Stomach (tissue), 9 donors: Measurements from ENCODE around the gene UBA1. TPM values are rescaled to one million over a fixed set of nuclear protein-coding genes. Genes with fewer than 3 reads are reported as not detected.

Source experiments
- DNase-seq, 2 donors: peaks; one replicate each; pipeline versions ENCODE4 v3.0.0 to v3.0.0-alpha.2; 2013 to 2019
- H3K27ac ChIP-seq, 5 donors: fragments of 200-600 bp in 4 of 5; sonication (generic) in 4 of 5; one replicate each; pipeline ENCODE4 v1.5.1; 2013 to 2019; ENCODE audit warnings: mild to moderate bottlenecking in 1 of 5, moderate library complexity in 1 of 5
- H3K27me3 ChIP-seq, 3 donors: fragments of 200-600 bp; sonication (generic); one replicate each; pipeline ENCODE4 v1.5.1; 2017 to 2019; ENCODE audit warnings: mixed run types in 1 of 3
- H3K36me3 ChIP-seq, 4 donors: fragments of 200-600 bp; sonication (generic); 1 replicate in 3 of 4; 2 replicates in 1 of 4; pipeline ENCODE4 v1.5.1; 2016 to 2019
- H3K4me1 ChIP-seq, 4 donors: fragments of 200-600 bp; sonication (generic); one replicate each; pipeline ENCODE4 v1.5.1; 2016 to 2019
- H3K4me3 ChIP-seq, 4 donors: fragments of 200-600 bp; sonication (generic) in 3 of 4; one replicate each; pipeline ENCODE4 v1.5.1; 2016 to 2019; ENCODE audit warnings: mild to moderate bottlenecking in 1 of 4
- H3K9me3 ChIP-seq, 4 donors: fragments of 200-600 bp; sonication (generic); one replicate each; pipeline ENCODE4 v1.5.1; 2016 to 2019
- CTCF ChIP-seq, 7 experiments: fragments of 450-650 bp in 4 of 7; fragments of 200-600 bp in 3 of 7; sonication (generic) in 3 of 7; IDR thresholded peaks; one replicate each; pipeline ENCODE4 v1.5.1; 2016 to 2019; ENCODE audit warnings: antibody characterized with exemption in 7 of 7, control low read depth in 2 of 7, mild to moderate bottlenecking in 1 of 7
- EP300 ChIP-seq: sonication (generic); formaldehyde crosslinking; IDR thresholded peaks from one replicate; pipeline ENCODE4 v1.6.1; 2017; ENCODE audit warnings: antibody characterized with exemption
- POLR2A ChIP-seq, 4 donors: fragments of 450-650 bp; IDR thresholded peaks; one replicate each; pipeline ENCODE4 v1.6.1; 2016; ENCODE audit warnings: antibody characterized with exemption in 4 of 4, control low read depth in 2 of 4, mild to moderate bottlenecking in 1 of 4, moderate library complexity in 1 of 4
- POLR2AphosphoS5 ChIP-seq, 3 donors: sonication (generic); formaldehyde crosslinking; IDR thresholded peaks; one replicate each; pipeline ENCODE4 v1.6.1; 2016; ENCODE audit warnings: antibody characterized with exemption in 3 of 3
- WGBS, 5 donors: extraction: QIAGEN DNeasy Blood & Tissue Kit in 3 of 5; methylation state at CpG; one replicate each; pipeline versions ENCODE4 v1.1.5 to v1.1.7; 2013 to 2018; 5-methylcytosine and 5-hydroxymethylcytosine counted together
- intact Hi-C: fragments of 100-400 bp; cut with DNase I; formaldehyde crosslinking; loops from one replicate; pipeline ENCODE4 v1.15.1; 2023; ENCODE audit warnings: low total_unique reads
- polyA plus RNA-seq, 3 donors: library from polyadenylated mRNA; stranded (reverse); fragments of 200-250 nt; gene quantifications; one replicate each; pipeline ENCODE4 v1.2.3, GENCODE V29; 2013
- total RNA-seq, 5 donors: library from RNA; depleted of rRNA; stranded (reverse); fragments of >200 nt; gene quantifications; one replicate each; pipeline versions ENCODE4 v1.1.0 to v1.2.3, GENCODE V29; 2014 to 2016
- donor health status: healthy with polysubstance abuse.
- donor health status: Bipolar disorder and iron deficiency.
- donor health status: healthy.

The UBA1 gene
- total and polyA plus RNA-seq, 8 donors = 59.3 to 278 (median 86.9) TPM

GRCh38 chrX:47241201-47242011 is 47.8 kb downstream of the UBA1 start:
- Histone ChIP-seq H3K27me3 (peaks cover 0 to 13% (median 0%) of the 10 kb centered on the region in 3 donors), H3K9me3 (no peaks in the 10 kb centered on the region), H3K36me3 (peaks cover 19 to 71% (median 66%) of the 10 kb centered on the region in 4 donors), H3K4me1 (no peaks in the 10 kb centered on the region), H3K27ac (no peak overlapping the region), H3K4me3 (no peak overlapping the region)
- no peak for DNase-seq
- intact Hi-C loops = no loop called here
- TF ChIP-seq EP300 (no peak), POLR2AphosphoS5 (IDR thresholded peaks at IDR 0.05) (no peak), POLR2A (IDR thresholded peaks at IDR 0.05) (no peak), CTCF (IDR thresholded peaks at IDR 0.05) (no peak)
- 93 to 100% (median 98%) methylated on average over 9 to 18 of the region's 18 CpGs for WGBS, 5 donors

GRCh38 chrX:47242321-47242720 is 48.7 kb downstream of the UBA1 start:
- Histone ChIP-seq H3K36me3 (peaks cover 19 to 80% (median 71%) of the 10 kb centered on the region in 4 donors), H3K9me3 (no peaks in the 10 kb centered on the region), H3K4me3 (no peak overlapping the region), H3K4me1 (no peaks in the 10 kb centered on the region), H3K27ac (no peak overlapping the region), H3K27me3 (peaks cover 0 to 10% (median 0%) of the 10 kb centered on the region in 3 donors)
- WGBS, 5 donors = 80 to 95% (median 93%) methylated on average over 3 to 10 of the region's 10 CpGs
- DNase-seq = no peak
- TF ChIP-seq EP300 = no peak
- intact Hi-C loops = no loop called here

- DNase-seq = no peak
- H3K36me3 ChIP-seq = peaks cover 19 to 89% (median 73%) of the 10 kb centered on the region in 4 donors
These were observed 49.7 kb downstream of the UBA1 start for GRCh38 chrX:47243351-47243750.

GRCh38 chrX:47244676-47245075 is 51.0 kb downstream of the UBA1 start:
- no peak overlapping the region for H3K27ac ChIP-seq
- intact Hi-C loops = no loop called here
- H3K27me3 ChIP-seq = peaks cover 0 to 14% (median 0%) of the 10 kb centered on the region in 3 donors
- H3K9me3 ChIP-seq = no peaks in the 10 kb centered on the region
- no peak overlapping the region for H3K4me3 ChIP-seq
- H3K4me1 ChIP-seq = no peaks in the 10 kb centered on the region
- no peak for TF ChIP-seq POLR2AphosphoS5 (IDR thresholded peaks at IDR 0.05)
- TF ChIP-seq EP300 = no peak
- TF ChIP-seq CTCF (IDR thresholded peaks at IDR 0.05) = no peak
- no peak for TF ChIP-seq POLR2A (IDR thresholded peaks at IDR 0.05)
- H3K36me3 ChIP-seq = peaks cover 19 to 88% (median 71%) of the 10 kb centered on the region in 4 donors
- 81 to 100% (median 95%) methylated on average over 2 to 16 of the region's 16 CpGs for WGBS, 5 donors
- DNase-seq = no peak

More at GRCh38 chrX:47243351-47243750, 49.7 kb downstream of the UBA1 start:
- Histone ChIP-seq H3K4me3 (no peak overlapping the region), H3K27me3 (peaks cover 0 to 10% (median 0%) of the 10 kb centered on the region in 3 donors), H3K4me1 (no peaks in the 10 kb centered on the region), H3K27ac (no peak overlapping the region), H3K9me3 (no peaks in the 10 kb centered on the region)
- no peak for TF ChIP-seq POLR2AphosphoS5 (IDR thresholded peaks at IDR 0.05)
- TF ChIP-seq CTCF (IDR thresholded peaks at IDR 0.05) = no peak
- no peak for TF ChIP-seq EP300
- TF ChIP-seq POLR2A (IDR thresholded peaks at IDR 0.05) = no peak
- 85 to 95% (median 93%) methylated on average over 13 to 14 of the region's 14 CpGs for WGBS, 5 donors
- intact Hi-C loops = no loop called here

GRCh38 chrX:47245156-47245555 is 51.5 kb downstream of the UBA1 start:
- H3K27ac ChIP-seq = no peak overlapping the region
- peaks cover 0 to 14% (median 0%) of the 10 kb centered on the region in 3 donors for H3K27me3 ChIP-seq
- H3K4me3 ChIP-seq = no peak overlapping the region
- WGBS, 5 donors = 87 to 96% (median 93%) methylated on average over 8 to 10 of the region's 10 CpGs
- DNase-seq = no peak
- TF ChIP-seq CTCF (IDR thresholded peaks at IDR 0.05) (no peak), EP300 (no peak), POLR2AphosphoS5 (IDR thresholded peaks at IDR 0.05) (no peak), POLR2A (IDR thresholded peaks at IDR 0.05) (no peak)
- peaks cover 19 to 84% (median 66%) of the 10 kb centered on the region in 4 donors for H3K36me3 ChIP-seq
- H3K9me3 ChIP-seq = no peaks in the 10 kb centered on the region
- no peaks in the 10 kb centered on the region for H3K4me1 ChIP-seq
- intact Hi-C loops = no loop called here
